Fibroblast of mammary gland (primary cell): ENCODE measurements around the gene SLC35B1.

Experiments used
- DNase-seq: peaks from one replicate; pipeline ENCODE4 v3.0.0-alpha.2; 2010; ENCODE audit warnings: low read depth
- H3K4me3 ChIP-seq: 2 replicates; pipeline ENCODE4 v1.5.1; 2011; ENCODE audit warnings: low read depth, mild to moderate bottlenecking, low read length, moderate library complexity; ENCODE audit not compliant: control insufficient read depth
- CTCF ChIP-seq: conservative IDR thresholded peaks from 2 replicates; pipeline ENCODE4 v1.5.1; 2011; ENCODE audit warnings: low read depth, low read length, inconsistent platforms; ENCODE audit not compliant: control insufficient read depth, insufficient read depth

The SLC35B1 gene

GRCh38 chr17:49707608-49708514 is at the start of gene SLC35B1:
TSS of gene SLC35B1 (minus strand) at chr17:49707964. CDS start at chr17:49707833, 131 bp downstream.
- peak within 1 kb of the TSS; percentile 90 for H3K4me3 ChIP-seq
- DNase-seq = peak; percentile 99
- TF ChIP-seq CTCF = peak; percentile 96

GRCh38 chr17:49757151-49757777 is 49.5 kb upstream of the SLC35B1 start:
- DNase-seq = no peak
- H3K4me3 ChIP-seq = no peak overlapping the region
- no peak for TF ChIP-seq CTCF

GRCh38 chr17:49756323-49757150 is 48.8 kb upstream of the SLC35B1 start:
- no peak for TF ChIP-seq CTCF
- H3K4me3 ChIP-seq = no peak overlapping the region
- DNase-seq = no peak

- TF ChIP-seq CTCF = no peak
- no peak for DNase-seq
- H3K4me3 ChIP-seq = no peak overlapping the region
Measured at GRCh38 chr17:49755663-49756283, 48.0 kb upstream of the SLC35B1 start.

- TF ChIP-seq CTCF = no peak
- H3K4me3 ChIP-seq = no peak overlapping the region
- no peak for DNase-seq
Measured at GRCh38 chr17:49753959-49754391, 46.2 kb upstream of the SLC35B1 start.

- no peak for DNase-seq
- no peak overlapping the region for H3K4me3 ChIP-seq
- no peak for TF ChIP-seq CTCF
Measured at GRCh38 chr17:49752508-49752907, 44.7 kb upstream of the SLC35B1 start.
